Coronary artery (tissue), 2 donors: Measurements from ENCODE around the gene SUCO.

Source experiments
- DNase-seq: peaks from one replicate; pipeline ENCODE4 v3.0.0-alpha.2; 2017; ENCODE audit warnings: low spot score
- H3K27ac ChIP-seq, 2 donors: fragments of 200-600 bp; sonication (generic); one replicate each; pipeline ENCODE4 v1.5.1; 2016 to 2019
- H3K4me3 ChIP-seq: fragments of 200-600 bp; sonication (generic); 2 replicates; pipeline ENCODE4 v1.5.1; 2016; ENCODE audit warnings: mild to moderate bottlenecking, moderate library complexity
- TF ChIP-seq, protein P1 (sequence below): fragments of 200-600 bp; sonication (generic); IDR thresholded peaks from one replicate; pipeline ENCODE4 v1.5.1; 2019; ENCODE audit warnings: antibody characterized with exemption

The SUCO gene

DNA sequence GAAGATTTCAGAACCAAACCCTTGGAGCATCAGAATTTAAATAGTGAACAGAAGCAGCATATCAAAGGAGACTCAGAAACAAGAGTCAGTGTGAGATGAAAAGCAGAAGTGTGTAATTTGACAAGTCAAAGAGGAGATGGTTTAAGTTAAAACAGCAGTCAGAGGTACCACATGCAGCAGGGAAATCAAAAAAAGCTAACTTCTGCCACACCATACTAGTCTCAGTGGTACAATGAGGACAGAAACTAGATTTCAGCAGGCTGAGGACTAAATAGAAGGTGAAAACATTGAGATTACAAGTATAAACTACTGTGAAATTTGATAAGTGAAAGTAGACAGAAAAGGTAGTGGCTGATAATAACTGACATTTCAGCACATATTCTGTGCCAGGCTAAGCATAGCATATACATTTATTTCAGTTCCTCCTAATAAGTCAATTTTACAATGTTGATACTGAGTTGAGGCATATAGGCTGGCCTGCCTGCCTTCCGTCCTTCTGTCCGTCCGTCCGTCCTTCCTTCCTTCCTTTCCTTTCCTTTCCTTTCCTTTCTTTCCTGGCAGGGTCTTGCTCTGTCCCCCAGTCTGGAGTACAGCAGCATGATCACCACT, 12.6 kb downstream of the SUCO start:
- Histone ChIP-seq H3K4me3 (no peak overlapping the region), H3K27ac (no peak overlapping the region)
- TF ChIP-seq, protein P1, sequence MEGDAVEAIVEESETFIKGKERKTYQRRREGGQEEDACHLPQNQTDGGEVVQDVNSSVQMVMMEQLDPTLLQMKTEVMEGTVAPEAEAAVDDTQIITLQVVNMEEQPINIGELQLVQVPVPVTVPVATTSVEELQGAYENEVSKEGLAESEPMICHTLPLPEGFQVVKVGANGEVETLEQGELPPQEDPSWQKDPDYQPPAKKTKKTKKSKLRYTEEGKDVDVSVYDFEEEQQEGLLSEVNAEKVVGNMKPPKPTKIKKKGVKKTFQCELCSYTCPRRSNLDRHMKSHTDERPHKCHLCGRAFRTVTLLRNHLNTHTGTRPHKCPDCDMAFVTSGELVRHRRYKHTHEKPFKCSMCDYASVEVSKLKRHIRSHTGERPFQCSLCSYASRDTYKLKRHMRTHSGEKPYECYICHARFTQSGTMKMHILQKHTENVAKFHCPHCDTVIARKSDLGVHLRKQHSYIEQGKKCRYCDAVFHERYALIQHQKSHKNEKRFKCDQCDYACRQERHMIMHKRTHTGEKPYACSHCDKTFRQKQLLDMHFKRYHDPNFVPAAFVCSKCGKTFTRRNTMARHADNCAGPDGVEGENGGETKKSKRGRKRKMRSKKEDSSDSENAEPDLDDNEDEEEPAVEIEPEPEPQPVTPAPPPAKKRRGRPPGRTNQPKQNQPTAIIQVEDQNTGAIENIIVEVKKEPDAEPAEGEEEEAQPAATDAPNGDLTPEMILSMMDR = no peak
- DNase-seq = no peak

DNA sequence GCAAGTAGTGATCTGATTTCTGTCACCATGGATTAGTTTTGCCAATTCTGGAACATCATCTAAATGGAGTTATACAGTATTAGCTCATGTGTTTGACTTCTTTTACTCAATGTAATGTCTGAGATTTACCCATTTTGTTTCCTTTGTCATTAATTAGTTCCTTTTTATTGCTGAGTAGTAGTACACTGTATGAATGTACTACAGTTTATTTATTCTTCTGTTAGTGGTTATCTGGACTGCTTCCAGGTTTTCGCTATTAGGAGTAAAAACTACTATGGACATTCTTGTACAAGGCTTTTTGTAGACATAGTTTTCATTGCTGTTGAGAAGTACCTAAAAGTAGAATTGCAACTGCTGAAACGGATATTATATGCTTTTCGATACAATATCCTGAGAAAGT, 14.1 kb downstream of the SUCO start:
- TF ChIP-seq, protein P1 = no peak
- DNase-seq = no peak
- no peak overlapping the region for H3K27ac ChIP-seq
- H3K4me3 ChIP-seq = no peak overlapping the region

DNA sequence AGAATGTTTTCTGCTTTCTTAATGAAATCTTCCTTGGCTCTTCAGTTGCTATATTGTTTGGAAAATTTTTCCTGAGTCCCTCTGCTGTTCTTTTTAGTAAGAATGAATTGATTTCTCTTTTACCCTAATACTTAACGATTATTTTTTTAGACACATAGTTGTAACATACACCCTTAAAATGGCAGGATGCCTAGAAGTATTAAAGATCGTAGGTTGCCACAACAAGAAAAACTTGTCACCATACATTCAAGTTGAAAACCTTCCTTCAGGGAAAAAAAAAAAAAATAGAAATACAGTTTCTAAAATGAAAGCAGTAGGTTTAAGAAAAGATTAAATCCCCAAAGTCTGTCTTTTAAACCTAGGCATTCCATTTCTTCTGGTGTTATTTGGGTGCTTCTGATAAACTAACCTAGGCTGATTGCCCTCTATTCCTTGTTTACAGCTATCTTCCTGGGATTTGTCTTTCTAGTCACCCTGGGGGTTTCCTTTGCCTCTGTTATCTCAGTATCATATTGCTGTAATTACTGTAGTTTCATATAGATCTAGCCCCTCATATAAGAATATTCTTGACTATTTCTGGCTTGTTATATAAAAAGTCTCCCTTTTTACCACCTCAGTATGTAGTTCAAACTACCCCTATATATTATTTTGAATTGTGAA, 16.8 kb downstream of the SUCO start:
- DNase-seq = no peak
- H3K27ac ChIP-seq = no peak overlapping the region
- no peak overlapping the region for H3K4me3 ChIP-seq
- TF ChIP-seq, protein P1 = no peak

DNA sequence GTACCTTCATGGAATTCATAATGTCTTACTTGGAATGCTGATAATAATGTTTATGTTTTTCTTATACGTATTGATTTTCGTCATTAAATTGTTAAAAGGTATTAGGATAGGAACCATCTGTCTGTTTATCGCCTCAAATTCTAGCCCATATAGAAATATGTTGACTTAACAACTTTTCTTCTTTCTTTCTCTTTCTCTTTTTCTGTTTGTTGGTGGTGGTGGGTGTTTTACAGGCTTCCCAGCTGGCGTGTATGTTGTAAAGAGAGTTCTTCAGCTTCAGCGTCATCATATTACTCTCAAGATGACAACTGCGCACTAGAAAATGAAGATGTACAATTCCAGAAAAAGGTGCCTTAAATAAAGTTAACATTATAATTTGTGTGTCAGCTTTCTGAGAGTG, 18.3 kb downstream of the SUCO start:
- no peak for DNase-seq
- TF ChIP-seq, protein P1 = no peak
- Histone ChIP-seq H3K4me3 (no peak overlapping the region), H3K27ac (no peak overlapping the region)

DNA sequence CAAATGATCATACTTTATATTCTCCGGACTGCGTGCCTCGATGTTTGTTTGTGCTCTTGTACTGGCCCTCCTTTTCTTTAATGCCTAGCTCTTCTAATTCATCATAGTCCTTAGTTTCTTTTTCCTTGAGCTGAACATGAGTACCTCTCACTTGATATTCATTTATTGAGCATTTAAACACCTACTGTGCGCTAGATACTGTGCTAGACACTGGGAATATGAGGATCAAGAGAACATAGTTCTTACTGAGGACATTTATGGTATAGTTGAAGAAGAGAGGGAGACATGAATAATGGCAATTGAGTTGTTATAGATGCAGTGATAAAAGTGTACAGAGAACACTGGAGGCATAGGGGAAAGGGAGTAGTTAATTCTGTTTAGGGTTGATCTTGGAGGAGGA, 22.0 kb downstream of the SUCO start:
- Histone ChIP-seq H3K27ac (no peak overlapping the region), H3K4me3 (no peak overlapping the region)
- DNase-seq = no peak
- TF ChIP-seq, protein P1 = no peak

DNA sequence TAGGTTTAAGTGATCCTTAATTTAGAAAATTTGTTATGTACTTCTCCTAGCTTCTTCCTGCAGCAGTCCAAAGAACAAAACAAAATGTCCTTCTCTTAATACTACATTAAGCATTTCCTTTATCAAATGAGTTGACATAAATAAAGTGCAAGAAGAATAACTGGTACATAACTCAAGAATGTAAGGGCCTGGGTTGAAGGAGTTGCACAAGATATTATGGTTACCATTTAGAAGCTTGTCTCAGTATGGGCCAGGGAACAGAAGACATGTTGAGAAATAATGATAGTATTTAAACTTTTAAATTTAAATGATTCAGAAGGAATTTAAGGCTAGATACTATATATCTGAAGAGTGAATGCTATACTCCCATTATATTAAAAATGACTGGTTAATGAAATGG, 23.5 kb downstream of the SUCO start:
- Histone ChIP-seq H3K4me3 (no peak overlapping the region), H3K27ac (no peak overlapping the region)
- no peak for DNase-seq
- TF ChIP-seq, protein P1 = no peak

DNA sequence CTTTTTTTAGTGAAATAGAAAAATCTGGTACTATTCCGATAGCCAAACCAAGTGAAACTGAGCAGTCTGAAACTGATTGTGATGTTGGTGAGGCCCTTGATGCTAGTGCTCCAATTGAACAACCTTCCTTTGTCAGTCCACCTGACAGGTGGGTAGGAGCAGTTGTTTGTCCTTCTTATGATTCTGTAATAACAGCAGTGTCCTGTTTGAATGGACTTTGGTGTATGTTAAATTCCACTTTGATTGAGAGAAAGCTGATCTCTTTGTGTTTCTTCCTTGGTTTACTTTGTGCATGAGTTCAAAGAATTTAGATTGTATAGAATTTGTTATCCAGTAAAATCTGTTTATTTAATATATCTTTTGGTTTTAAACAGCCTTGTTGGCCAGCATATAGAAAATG, 24.3 kb downstream of the SUCO start:
- H3K27ac ChIP-seq = no peak overlapping the region
- TF ChIP-seq, protein P1 = no peak

More for the DNA sequence above, 24.3 kb downstream of the SUCO start:
- no peak overlapping the region for H3K4me3 ChIP-seq
- no peak for DNase-seq
